GM18867 (cell line): ENCODE measurements around the gene ST6GALNAC4.
A peak's percentile ranks its signal among the peaks of the same experiment; 100 is the strongest.

Source experiments
- ATAC-seq: cut with Tn5 transposase; IDR thresholded peaks from one replicate; pipeline ENCODE4 v1.9.1; 2021; ENCODE audit warnings: mild to moderate bottlenecking, moderate library complexity; ENCODE audit not compliant: unreplicated experiment

ST6GALNAC4 gene

DNA sequence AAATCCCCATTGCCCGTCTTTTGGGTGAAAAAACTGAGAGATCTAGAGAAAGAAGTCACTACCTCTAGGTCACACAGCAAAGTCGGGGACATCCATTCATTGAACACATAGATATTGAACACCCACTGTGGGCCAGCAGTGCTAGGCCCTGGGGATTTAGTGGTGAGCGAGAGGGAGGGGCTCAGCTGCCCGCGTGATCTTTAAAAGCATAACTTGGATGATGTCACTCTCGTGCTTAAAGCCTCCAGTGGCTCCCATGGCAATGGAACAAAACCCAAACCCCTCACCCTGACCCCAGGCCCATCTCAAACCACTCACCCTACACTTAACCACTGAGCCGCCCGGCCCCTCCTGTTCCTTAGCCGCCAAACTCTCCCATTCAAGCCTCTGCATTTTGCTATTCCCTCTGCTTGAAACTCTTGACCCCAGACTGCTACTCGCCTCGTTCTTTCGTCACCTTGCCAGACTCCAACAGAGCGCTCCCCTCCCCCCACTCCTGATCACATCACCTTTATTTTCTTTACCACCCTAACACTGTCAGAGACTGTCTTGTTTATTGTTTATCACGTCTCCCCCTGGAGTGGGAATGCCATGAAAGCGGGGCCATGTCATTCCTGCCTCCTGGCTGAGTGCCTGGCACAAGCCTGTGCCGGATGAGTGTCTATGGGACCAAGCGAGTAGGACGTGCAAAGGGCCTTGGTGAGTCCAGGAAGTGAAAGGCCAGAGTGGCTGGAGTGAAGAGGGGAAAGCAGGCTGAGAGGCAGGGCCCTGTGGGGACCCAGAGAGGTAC lies 14.4 kb upstream of the ST6GALNAC4 start:
- peak; percentile 14 for ATAC-seq

DNA sequence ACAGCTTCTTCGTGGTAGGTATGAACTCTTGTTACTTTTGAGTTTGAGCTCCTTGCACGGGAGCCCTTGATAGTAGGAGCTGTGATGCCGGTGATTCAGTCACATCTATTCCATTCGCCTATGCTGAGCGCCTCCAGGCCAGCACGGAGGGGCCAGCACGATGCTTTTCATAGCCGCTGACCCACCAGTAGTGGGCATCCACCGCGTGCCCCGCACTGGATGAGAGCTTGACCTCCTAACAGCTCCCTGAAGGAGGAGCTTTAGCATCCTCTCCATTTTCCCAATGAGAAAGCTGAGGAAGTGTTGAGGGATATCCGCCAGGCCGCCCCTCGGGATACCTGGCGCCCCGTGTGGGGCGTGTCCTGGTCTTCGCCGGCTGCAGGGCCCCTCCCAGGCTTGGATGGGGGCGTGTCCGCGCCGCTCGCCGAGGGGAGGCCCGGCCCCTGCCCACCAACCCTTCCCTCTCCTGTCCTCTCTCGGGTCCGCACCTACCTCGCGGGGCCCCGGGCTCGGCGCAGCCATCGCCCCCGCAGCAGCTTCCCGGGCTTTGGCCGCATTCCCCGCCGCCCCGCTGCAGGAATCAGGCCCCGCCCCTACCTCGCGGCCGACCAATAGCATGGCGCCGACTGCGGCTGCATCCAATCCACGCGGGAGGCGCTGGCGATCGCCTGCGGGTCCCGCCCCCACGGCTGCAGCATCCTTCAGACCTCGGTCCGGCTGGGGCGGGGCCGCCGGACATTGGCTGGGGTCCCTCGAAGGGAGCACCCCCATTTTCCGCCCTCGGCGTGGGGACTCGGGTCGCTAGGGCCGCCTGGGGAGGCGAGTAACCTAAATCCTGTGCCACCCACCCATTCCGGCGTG lies 13.6 kb upstream of the ST6GALNAC4 start, which contains the start of gene PIP5KL1:
Gene PIP5KL1, minus strand, starts transcription at position 547 of the 861 bp plus-strand sequence. Its CDS starts 25 bp downstream, at position 522.
- peak; percentile 81 for ATAC-seq

DNA sequence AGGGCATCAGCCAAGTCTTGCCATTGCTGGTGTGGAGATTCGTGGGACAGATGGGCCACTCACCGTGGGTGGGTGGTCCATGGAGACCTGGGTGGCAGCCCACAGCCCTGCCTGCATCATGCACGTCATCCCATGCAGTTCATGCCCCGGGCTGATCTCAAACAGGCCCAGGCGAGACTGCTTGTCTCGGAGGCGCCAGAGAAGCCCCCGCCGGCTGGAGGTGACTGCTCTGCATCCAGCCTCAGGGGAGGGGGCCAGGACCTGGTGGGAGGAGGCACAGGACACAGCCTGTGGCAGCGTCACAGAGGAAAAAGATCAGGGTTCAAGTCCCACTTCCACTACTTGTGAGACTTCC lies 12.8 kb upstream of the ST6GALNAC4 start:
- ATAC-seq, result no peak

DNA sequence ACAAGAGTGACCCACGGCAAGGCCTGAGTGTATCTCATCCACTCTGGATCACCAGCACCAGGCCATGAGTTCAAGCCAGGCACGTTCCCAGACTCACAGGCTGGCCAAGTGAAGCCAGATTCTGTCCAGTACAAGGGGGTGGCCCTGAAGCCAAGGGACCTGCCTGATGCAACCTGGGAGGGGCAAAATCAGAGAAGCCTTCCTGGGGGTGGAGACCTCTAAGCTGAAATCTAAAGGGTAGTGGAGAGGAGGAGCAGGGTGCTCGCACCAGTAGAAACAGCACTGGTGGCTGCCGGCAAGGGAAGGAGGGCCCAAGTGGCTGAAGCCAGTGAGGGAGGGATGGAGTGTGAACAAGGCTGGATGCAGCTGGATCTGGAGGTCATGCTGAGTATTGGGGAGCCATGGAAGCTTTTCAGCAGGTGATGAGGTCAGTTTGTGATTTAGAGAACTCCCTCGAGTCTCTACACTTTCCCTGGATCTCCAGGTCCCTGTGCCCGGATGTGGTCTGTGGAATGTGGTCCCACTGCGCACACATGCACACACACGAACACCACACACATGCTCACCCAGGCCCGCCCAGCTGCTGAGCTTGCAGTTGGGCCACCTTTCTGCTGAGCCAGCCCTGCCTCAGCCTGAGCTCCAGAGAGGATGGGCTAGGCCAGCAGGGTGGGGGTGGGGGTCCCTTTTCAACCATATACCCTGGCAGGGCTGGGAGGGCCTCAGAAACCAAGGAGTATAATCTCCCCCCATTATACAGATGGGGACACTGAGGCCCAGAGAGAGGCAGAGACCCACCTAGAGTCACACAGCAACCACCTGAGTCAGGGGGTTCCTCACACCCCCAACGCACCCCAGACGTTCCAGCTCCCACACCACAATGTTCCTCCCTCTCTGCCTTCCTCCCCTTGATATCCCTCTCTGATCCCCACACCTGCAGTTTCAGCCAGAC lies 12.1 kb upstream of the ST6GALNAC4 start:
- ATAC-seq, result no peak

DNA sequence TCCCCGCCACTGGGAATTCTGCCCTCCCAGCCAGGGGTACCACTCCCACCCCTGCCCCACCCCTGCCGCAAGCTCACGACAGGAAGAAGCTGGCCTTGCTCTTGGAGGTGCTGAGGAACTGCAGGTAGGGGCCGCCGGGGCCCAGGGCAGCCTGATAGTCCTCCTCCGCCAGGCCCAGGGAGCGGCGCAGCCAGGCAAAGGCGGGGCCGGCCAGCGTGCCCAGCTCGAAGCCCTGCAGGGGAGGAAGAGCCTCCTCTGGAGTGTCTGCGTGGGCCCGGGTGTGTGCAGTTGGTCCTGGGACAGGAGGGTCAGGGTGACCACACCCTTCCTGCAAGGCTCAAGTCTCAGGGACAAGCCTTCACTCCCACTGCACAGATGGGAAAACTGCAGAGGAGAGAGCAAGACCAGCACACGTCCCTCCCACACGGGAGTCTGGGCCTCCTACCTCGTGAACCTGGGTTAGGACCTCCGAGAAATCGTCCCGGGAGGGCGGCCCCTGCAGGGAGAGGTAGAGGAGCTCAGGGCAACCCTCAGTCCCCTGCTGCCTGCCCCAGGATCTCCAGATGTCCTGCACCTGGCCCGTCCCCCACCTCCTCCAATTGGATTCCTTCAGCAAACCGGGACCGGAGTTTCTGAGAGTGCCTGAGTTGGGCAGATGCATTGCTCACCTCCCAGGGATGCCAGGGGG lies 11.3 kb upstream of the ST6GALNAC4 start:
- ATAC-seq, result no peak

DNA sequence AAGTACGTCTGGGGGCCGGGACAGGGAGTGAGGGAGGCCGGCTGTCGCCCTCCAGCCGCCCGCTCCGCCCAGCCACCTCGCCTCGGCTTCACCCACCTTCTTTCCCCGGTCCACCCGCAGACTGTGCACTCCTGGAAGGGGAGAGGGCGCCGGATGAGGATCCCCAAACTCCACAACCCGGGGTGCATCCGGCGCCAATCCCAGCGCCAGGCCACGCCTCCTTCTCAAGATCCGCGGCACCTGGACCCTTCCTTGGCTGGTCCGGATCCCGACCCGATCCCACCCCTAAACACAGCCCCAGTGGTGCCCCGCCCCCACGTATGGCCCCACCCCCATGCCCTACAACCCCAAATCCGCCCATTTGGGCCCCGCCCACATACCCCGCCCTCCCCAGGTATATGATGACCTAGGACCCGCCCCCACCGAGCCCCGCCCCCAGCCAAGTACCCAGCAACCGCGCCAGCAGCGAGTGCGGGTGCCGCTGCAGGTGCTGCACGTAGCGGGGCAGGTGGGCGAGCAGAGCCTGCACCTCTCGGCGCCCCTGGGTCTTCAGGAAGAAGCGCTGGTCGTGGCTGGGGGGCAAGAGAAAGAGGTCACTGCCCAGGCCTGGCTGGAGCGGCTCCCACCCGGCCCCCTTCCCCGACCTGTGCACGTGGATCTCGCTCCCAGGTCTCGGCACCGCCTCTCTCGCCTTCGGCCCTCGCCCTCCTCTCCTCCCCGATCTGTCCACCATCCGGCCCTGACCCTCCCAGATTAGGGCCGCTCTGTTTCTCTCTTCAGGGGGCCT lies 10.6 kb upstream of the ST6GALNAC4 start:
- ATAC-seq, result no peak

DNA sequence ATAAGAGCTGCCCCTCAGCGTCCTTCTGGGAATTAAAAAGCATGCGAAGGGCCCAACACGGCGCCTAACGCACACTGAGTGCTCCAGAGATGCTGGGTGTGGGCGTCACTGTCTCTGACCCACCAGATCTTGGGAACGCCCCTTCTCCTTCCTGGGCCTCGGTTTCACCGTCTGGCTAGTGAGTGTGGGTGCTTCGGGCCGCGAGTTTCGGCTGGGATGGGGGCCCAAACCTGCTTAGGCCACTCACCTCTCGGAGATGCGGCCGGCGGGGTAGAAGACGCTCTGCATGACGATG lies 10.0 kb upstream of the ST6GALNAC4 start:
- ATAC-seq, result no peak

DNA sequence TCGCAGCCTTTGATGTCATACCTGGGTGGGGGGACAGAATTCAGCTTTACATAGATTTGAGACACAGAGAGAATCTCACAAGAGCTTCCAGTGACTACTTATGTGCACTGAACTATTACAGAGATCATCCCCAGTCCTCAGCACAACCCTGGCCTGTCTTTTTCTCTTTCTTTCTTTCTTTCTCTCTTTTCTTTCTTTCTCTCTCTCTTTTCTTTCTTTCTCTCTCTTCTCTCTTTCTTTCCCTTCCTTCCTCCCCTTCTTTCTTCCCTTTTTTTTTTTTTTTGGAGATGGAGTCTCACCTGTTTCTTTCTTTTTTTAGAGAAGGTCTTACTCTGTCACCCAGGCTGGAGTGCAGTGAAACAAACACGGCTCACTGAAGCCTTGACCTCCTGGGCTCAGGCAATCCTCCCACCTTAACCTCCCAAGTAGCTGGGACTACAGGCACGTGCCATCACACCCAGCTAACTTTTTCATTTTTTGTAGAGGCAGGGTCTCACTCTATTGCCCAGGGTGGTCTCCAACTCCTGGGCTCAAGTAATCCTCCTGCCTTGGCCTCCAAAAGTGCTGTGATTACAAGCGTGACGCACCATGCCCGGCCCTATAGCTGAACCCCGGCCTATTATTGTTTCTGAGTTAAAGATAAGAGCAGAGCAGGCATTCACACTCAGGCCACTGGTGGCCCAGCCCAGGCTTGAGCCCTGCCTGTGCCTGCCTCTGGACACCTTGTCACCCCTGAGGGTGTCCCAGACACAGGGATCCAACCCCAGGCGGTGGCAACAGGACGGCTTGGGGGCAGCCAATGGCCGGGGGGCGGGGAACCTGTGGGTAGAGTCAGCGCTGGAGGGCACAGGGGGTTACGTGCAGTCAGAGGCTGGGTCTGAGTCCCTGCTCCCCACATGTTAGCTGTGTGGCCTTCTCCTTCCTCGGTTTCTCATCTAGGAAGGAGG lies 9.4 kb upstream of the ST6GALNAC4 start:
- no peak for ATAC-seq

DNA sequence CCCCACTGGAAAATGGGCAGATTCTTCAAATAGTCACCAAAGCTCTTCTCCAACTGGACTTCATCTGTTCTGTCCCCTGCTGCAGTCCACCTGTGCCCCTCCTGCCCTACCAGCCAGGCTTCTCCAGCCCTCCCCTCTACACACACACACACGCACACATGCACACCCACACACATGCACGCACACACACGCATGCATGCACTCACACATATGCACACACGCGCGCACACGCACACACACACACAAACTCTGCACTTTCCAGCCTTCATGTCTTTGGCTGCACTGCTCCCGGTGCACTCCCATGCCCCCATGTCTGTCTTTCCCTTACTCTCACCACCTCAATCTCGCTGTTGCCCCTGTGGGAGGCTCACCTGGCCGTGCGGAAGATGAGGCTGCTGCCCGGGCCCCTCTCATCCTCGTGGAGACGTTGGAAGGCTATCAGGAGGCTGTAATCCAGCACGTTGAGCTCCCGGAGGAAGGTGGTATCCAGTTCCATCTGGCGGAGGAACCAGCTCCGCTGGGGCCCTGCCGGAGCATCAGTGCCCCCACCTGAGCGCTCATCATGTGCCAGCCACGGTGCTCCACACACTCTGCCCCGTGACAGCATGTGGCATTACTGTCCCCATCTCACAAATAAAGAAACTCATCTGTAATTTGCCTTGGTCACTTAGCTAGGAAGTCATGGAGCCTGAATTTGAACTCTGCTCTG lies 8.0 kb upstream of the ST6GALNAC4 start:
- no peak for ATAC-seq

DNA sequence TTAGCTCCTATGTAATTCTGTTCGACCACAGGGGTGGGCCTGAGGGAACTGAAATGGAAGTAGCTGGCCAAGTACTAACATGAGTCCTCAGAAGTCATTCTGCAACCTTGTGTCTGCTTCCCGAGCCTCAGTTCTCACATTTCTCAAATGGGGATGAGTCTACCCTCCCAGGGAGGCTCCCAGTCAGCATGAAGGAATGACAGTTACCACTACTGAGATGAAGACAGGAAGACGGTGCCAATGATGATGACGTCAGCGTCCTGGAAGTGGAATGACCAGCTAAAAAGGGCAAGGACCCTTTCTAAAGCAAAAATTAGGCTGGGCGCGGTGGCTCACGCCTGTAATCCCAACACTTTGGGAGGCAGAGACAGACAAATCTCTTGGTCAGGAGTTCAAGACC lies 6.9 kb upstream of the ST6GALNAC4 start:
- no peak for ATAC-seq

DNA sequence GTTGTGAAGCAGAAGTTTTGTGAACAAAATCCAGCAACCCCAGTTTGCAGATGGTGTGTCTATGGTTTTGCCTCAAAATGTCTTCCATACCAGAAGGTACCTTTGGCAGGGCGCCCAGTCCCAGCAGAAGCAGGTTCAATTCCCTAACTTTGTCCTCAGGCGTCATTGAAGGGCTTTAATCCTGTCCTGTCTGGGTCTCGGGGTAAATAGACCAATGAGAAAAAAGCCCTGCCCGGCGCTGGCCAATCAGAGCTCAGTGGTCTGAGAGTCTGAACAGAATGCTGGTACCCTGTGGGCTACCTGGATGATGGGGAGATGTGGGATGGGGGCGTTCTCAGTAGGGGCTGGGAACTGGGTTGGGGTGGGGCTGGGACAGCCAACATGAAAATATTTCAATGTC lies 6.2 kb upstream of the ST6GALNAC4 start:
- no peak for ATAC-seq

DNA sequence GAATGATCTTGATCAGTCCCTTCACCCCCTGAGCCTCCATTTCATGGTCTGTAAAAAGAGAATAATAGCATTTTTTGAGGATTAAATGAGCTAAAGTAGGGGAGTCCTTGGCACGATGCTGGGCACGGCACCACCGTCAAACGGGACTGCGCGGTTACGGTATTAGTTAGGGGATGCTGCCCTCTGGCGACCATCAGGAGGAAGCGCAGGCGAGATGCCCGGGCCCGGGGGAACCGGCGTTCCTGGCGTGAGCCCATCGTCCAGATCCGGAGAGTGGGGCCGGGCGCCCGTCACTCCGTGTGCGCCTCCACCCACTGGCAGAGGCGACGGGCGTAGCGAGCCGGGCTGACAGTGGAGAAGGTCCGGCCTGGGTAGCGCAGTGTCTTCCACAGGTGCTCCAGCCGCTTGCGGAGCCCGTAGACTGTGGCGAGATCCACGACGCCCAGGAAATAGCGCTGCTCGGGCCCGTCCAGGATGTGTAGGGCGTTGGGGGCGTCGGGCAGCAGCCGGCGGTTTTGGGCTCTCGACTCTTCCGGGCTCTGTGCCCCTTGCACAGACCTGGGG lies 4.8 kb upstream of the ST6GALNAC4 start:
- peak; percentile 34 for ATAC-seq

DNA sequence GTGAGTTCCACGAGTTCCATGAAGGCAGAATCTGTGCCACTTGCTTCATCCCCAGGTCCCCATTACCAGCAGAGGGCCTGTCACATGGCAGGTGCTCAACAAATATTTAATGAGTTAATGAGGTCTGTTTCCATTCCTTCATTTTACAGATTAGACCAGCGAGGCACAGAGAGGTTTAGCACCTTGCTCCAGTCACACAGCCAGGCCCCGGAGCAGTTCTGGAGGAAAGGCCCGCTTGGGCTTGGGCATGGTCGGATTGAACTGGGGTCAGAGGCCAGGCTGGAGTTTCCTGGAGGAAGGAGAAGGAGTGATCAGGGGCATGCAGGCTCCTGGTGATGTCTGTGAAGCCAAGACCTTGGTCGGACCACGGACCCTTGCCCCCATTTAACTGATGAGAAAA lies 4.0 kb upstream of the ST6GALNAC4 start:
- no peak for ATAC-seq

DNA sequence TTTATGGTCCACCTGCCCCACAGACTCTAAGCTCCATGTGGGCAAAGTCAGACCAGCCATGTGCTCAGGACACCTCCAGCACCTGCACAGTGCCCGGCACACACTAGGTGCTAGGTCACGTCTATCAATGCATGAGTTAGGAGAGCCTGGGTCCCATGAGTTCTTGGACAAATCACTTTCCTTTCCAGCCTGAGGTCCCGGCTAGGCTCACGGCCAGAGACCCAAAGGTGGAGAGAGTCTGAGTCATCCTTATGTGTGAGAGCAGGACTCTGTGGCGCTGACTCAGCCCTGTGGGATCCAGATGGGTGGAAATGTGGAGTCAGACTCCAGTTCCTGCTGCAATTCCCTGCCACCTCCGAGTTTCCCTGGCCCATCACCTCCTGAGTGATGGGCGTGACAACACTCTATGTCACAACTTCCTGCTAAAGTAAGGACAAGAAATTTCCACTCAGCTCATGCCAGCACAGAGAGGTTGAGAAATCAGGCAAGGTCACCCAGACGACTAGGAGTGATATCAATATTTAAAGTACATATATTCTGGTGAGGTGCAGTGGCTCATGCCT lies 2.5 kb upstream of the ST6GALNAC4 start:
- no peak for ATAC-seq

DNA sequence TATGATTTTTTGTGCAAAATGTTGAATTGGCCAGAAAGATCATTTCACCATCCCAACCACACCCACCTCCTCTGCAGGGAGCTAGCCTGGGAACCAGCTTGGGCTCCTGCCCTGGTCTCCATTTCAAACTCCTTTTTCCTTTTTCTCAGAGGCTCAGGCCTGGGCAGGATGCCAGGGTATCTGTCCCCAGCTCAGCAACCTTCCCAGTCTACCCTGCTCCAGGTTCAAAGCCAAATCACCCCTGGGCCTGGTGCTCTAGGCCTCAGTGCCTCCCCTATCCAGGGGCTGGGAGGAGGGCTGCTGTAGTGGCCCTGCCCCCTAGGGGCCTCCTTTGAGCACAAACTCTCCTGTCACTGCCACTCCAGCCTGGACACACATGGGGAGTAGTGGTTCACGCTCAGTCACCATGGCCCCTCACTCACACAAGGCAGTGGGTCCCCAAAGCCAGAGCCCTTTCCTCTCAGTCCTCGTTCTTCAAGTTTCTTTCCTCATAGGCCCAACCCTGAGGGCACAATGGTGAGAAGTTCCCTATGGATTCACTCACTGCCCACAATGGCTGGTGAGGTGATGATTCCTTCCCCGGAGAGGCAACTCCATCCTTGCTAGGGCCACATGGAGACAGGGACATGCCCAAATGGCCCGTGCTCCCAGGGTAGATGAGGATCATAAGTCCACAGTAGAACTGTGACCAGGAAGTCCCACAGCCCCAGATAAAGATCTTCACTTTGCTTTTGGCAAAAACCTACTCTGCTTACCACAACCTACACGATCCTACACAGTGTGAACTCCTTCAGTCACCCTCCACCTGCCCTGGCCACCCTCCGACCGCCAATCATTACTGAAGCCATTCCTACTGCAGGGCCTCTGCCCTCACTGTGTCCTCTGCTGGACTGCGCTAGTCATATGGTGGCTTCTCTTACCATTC lies 1.6 kb upstream of the ST6GALNAC4 start:
- no peak for ATAC-seq

DNA sequence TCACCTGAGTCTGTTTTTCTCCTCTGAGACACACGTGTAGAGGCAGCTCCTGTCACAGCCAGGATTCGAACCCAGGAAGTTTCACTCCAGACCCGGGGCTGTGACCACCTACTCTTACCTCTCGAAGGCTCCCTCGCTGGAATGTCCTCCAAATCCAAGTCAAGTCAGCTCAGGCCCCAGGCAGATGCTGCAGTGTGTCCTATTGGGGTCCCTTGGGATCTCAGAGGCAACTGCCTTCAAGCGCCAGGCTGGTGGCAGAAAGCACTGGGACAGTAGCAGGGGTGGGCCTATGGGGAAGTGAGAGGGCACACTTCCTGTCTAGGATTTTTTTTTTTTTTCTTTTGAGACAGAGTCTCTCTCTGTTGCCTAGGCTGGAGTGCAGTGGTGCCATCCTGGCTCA lies 762 bp upstream of the ST6GALNAC4 start:
- ATAC-seq, result no peak
